Esophagus squamous epithelium (tissue), 4 donors: ENCODE measurements around the gene PCDH9.

Source experiments
- POLR2A ChIP-seq, 4 donors: fragments of 450-650 bp; IDR thresholded peaks; one replicate each; pipeline ENCODE4 v1.6.1; 2017; ENCODE audit warnings: antibody characterized with exemption in 4 of 4, mild to moderate bottlenecking in 4 of 4, moderate library complexity in 3 of 4
- TF ChIP-seq, protein P1 (sequence below), 6 experiments: fragments of 450-650 bp in 4 of 6; fragments of 200-600 bp in 2 of 6; sonication (generic) in 2 of 6; IDR thresholded peaks; one replicate each; pipeline ENCODE4 v1.5.1; 2016 to 2019; ENCODE audit warnings: antibody characterized with exemption in 6 of 6, mild to moderate bottlenecking in 4 of 6, moderate library complexity in 4 of 6

DNA sequence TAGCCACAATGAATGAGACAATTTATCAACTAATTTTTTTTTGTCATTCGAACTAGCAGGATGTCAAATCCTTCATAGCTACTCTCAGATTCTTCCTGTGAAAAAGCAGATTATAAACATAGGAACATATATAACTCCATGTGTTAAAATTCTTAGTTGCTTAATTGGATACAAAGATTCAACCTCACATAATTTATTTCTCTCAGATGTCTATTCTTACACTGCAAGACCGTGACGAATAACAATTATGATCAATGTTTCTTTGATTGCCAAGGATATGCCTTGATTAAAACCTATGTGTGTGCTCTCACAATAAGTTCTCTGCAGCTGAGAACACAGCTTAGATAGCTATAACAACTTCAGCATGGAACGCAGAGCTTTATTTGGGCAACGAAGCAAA is 872.7 kb downstream of the PCDH9 start:
- TF ChIP-seq, protein P1, sequence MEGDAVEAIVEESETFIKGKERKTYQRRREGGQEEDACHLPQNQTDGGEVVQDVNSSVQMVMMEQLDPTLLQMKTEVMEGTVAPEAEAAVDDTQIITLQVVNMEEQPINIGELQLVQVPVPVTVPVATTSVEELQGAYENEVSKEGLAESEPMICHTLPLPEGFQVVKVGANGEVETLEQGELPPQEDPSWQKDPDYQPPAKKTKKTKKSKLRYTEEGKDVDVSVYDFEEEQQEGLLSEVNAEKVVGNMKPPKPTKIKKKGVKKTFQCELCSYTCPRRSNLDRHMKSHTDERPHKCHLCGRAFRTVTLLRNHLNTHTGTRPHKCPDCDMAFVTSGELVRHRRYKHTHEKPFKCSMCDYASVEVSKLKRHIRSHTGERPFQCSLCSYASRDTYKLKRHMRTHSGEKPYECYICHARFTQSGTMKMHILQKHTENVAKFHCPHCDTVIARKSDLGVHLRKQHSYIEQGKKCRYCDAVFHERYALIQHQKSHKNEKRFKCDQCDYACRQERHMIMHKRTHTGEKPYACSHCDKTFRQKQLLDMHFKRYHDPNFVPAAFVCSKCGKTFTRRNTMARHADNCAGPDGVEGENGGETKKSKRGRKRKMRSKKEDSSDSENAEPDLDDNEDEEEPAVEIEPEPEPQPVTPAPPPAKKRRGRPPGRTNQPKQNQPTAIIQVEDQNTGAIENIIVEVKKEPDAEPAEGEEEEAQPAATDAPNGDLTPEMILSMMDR (IDR thresholded peaks at IDR 0.05): no peak
- no peak for TF ChIP-seq POLR2A (IDR thresholded peaks at IDR 0.05)
